GM12878 (cell line): Measurements from ENCODE around the gene SMG6.

Source experiments
- CTCF ChIP-seq, 3 experiments: IDR thresholded peaks in 2 of 3; conservative IDR thresholded peaks in 1 of 3; 2 replicates each; pipeline ENCODE4 v1.5.1; 2011; ENCODE audit warnings: low read depth in 3 of 3, low read length in 3 of 3, mild to moderate bottlenecking in 3 of 3, control low read depth in 2 of 3, moderate library complexity in 2 of 3, inconsistent platforms in 1 of 3, mixed read lengths in 1 of 3; ENCODE audit not compliant: control insufficient read depth in 2 of 3, insufficient read depth in 1 of 3; ENCODE audit errors: extremely low read depth in 1 of 3
- ETV6 ChIP-seq, 2 experiments: fragments of 450-650 bp in 1 of 2; IDR thresholded peaks in 1 of 2; conservative IDR thresholded peaks in 1 of 2; 2 replicates each; pipeline ENCODE4 v1.6.1; 2014; ENCODE audit warnings: antibody characterized with exemption in 1 of 2, borderline replicate concordance in 1 of 2, low read depth in 1 of 2, mild to moderate bottlenecking in 1 of 2, moderate library complexity in 1 of 2
- FOS ChIP-seq: IDR thresholded peaks from 3 replicates; pipeline ENCODE4 v1.6.1; 2011; ENCODE audit warnings: borderline replicate concordance; ENCODE audit not compliant: insufficient read length; ENCODE audit errors: extremely low read depth
- RCOR1 ChIP-seq: conservative IDR thresholded peaks from 2 replicates; pipeline ENCODE4 v1.6.1; 2012; ENCODE audit warnings: low read depth, low read length, improper control_type of control experiment
- TAF1 ChIP-seq: IDR thresholded peaks from 2 replicates; pipeline ENCODE4 v1.6.1; 2011; ENCODE audit warnings: mild to moderate bottlenecking, low read depth, low read length, borderline replicate concordance
- ZBTB33 ChIP-seq: fragments of 450-650 bp; IDR thresholded peaks from 2 replicates; pipeline ENCODE4 v1.6.1; 2017; ENCODE audit warnings: mild to moderate bottlenecking
- ZZZ3 ChIP-seq: IDR thresholded peaks from 2 replicates; pipeline ENCODE4 v1.6.1; 2011; ENCODE audit warnings: low read depth; ENCODE audit not compliant: control insufficient read depth, insufficient read length

- TF ChIP-seq ZZZ3 (no peak), TAF1 (peak; percentile 91), FOS (no peak), CTCF (IDR thresholded peaks at IDR 0.05 in 2 of 3, conservative IDR thresholded peaks at IDR 0.05 in 1 of 3; ENCODE audit: control insufficient read depth in 2 of 3, extremely low read depth in 1 of 3, insufficient read depth in 1 of 3, low read depth in 3 of 3, low read length in 3 of 3) (peak in 2 of 3 experiments; percentile 29 to 45; a peak in 2 of 6 replicates), ETV6 (conservative IDR thresholded peaks at IDR 0.05 in 1 of 2, IDR thresholded peaks at IDR 0.05 in 1 of 2; ENCODE audit: borderline replicate concordance in 1 of 2, low read depth in 1 of 2) (no peak; a peak in 1 of 4 replicates), RCOR1 (no peak), ZBTB33 (no peak)
Observed at GRCh38 chr17:2336215-2336851, 32.7 kb upstream of the SMG6 start, which contains the start of gene TSR1.
